H1 (cell line): ENCODE results near the gene TOR4A. TPM values are rescaled to one million over a fixed set of nuclear protein-coding genes. Genes with fewer than 3 reads are reported as not detected.
"Not testable (repeated sequence)": the region's sequence is repeated elsewhere in the genome, so short reads cannot be mapped to it uniquely, and the experiment has no call there.

Experiments used
- CTCF ChIA-PET: fragments of 300-600 bp; sonication (Branson Sonifier 250); formaldehyde crosslinking; loops from one replicate; lab custom pipeline; 2021; ENCODE audit not compliant: partially characterized antibody; lab: Charles Lee
- POLR2A ChIA-PET: fragments of 300-600 bp; sonication (Branson Sonifier 250); formaldehyde crosslinking; loops from one replicate; lab custom pipeline; 2021; ENCODE audit warnings: inconsistent platforms; ENCODE audit not compliant: partially characterized antibody; lab: Charles Lee
- DNase-seq, 2 experiments: peaks; one replicate each; pipeline versions ENCODE4 v3.0.0 to v3.0.0-alpha.2; 2010 to 2022; ENCODE audit warnings: low spot score in 2 of 2, low read depth in 1 of 2, mixed read lengths in 1 of 2
- FAIRE-seq: peaks from 2 replicates; lab custom pipeline; 2011; peaks lifted over from hg19 to GRCh38; lab: Jason Lieb, UNC
- H2AFZ ChIP-seq: 2 replicates; pipeline ENCODE4 v1.8.1; 2012; ENCODE audit warnings: low read length, inconsistent platforms
- H2AK5ac ChIP-seq: 2 replicates; pipeline ENCODE4 v1.6.1; 2013; ENCODE audit warnings: low read depth, low read length
- H2BK120ac ChIP-seq: replicated peaks from 2 replicates; pipeline ENCODE3; 2013; ENCODE audit warnings: low read depth, low read length, inconsistent platforms
- H2BK12ac ChIP-seq: 2 replicates; pipeline ENCODE4 v1.6.1; 2013; ENCODE audit warnings: low read depth, low read length
- H2BK15ac ChIP-seq: 2 replicates; pipeline ENCODE4 v1.6.1; 2013; ENCODE audit warnings: low read length
- H2BK20ac ChIP-seq: 2 replicates; pipeline ENCODE4 v1.6.1; 2013; ENCODE audit warnings: low read length
- H2BK5ac ChIP-seq: 2 replicates; pipeline ENCODE4 v1.6.1; 2013; ENCODE audit warnings: low read depth, low read length
- H3K14ac ChIP-seq: 2 replicates; pipeline ENCODE4 v1.6.1; 2013; ENCODE audit warnings: inconsistent platforms; ENCODE audit not compliant: insufficient read length
- H3K18ac ChIP-seq: 2 replicates; pipeline ENCODE4 v1.6.1; 2013; ENCODE audit warnings: low read length; ENCODE audit errors: extremely low read depth
- H3K23ac ChIP-seq: 2 replicates; pipeline ENCODE4 v1.6.1; 2013; ENCODE audit warnings: inconsistent platforms; ENCODE audit not compliant: insufficient read length
- H3K23me2 ChIP-seq: 2 replicates; pipeline ENCODE4 v1.6.1; 2013; ENCODE audit warnings: low read depth, low read length
- H3K27ac ChIP-seq: 2 replicates; pipeline ENCODE4 v1.6.1; 2011; ENCODE audit warnings: low read depth, low read length, inconsistent platforms
- H3K27me3 ChIP-seq, 4 experiments: replicated peaks in 1 of 4; 1 replicate in 1 of 4; 2 replicates in 3 of 4; pipeline versions ENCODE4 v1.6.1 to v1.8.1; 2011 to 2013; ENCODE audit warnings: low read length in 3 of 4, mild to moderate bottlenecking in 3 of 4, inconsistent platforms in 2 of 4, mixed read lengths in 2 of 4, moderate library complexity in 1 of 4; ENCODE audit not compliant: control insufficient read depth in 3 of 4, insufficient read depth in 3 of 4; ENCODE audit errors: extremely low read depth in 1 of 4
- H3K36me3 ChIP-seq, 4 experiments: 2 replicates each; pipeline versions ENCODE4 v1.6.1 to v1.8.1; 2011 to 2013; ENCODE audit warnings: mild to moderate bottlenecking in 4 of 4, low read length in 3 of 4, moderate library complexity in 2 of 4, control low read depth in 1 of 4, inconsistent platforms in 1 of 4; ENCODE audit not compliant: insufficient read depth in 4 of 4, control insufficient read depth in 2 of 4
- H3K4ac ChIP-seq: replicated peaks from 2 replicates; pipeline ENCODE3; 2013; ENCODE audit warnings: low read length, low read depth, mixed read lengths, inconsistent platforms; ENCODE audit not compliant: insufficient read length
- H3K4me1 ChIP-seq, 4 experiments: replicated peaks in 1 of 4; 1 replicate in 1 of 4; 2 replicates in 3 of 4; pipeline versions ENCODE4 v1.6.1 to v1.8.1; 2011 to 2013; ENCODE audit warnings: low read length in 3 of 4, inconsistent platforms in 2 of 4, mixed read lengths in 1 of 4; ENCODE audit not compliant: insufficient read depth in 4 of 4, control insufficient read depth in 3 of 4
- H3K4me2 ChIP-seq, 2 experiments: 2 replicates each; pipeline versions ENCODE4 v1.6.1 to v1.8.1; 2011 to 2013; ENCODE audit warnings: low read depth in 2 of 2, low read length in 2 of 2, control low read depth in 1 of 2, inconsistent platforms in 1 of 2, mild to moderate bottlenecking in 1 of 2; ENCODE audit not compliant: insufficient read depth in 1 of 2
- H3K4me3 ChIP-seq, 4 experiments: fragments of 200-600, 300-600 bp in 1 of 4; sonication (generic), shearing (Covaris generic), sonication (Bioruptor Twin) in 1 of 4; 2 replicates each; pipeline versions ENCODE4 v1.5.1 to v1.8.1; 2011 to 2016; ENCODE audit warnings: low read length in 4 of 4, low read depth in 3 of 4, control low read depth in 2 of 4, inconsistent platforms in 2 of 4, mild to moderate bottlenecking in 2 of 4, mixed read lengths in 1 of 4, moderate library complexity in 1 of 4; ENCODE audit not compliant: insufficient read depth in 2 of 4; ENCODE audit errors: extremely low read depth in 1 of 4
- H3K56ac ChIP-seq: replicated peaks from 2 replicates; pipeline ENCODE3; 2013; ENCODE audit warnings: low read depth, mild to moderate bottlenecking, mixed read lengths, low read length, inconsistent platforms; ENCODE audit not compliant: insufficient read length
- H3K79me1 ChIP-seq: 2 replicates; pipeline ENCODE4 v1.6.1; 2013; ENCODE audit warnings: low read depth, low read length, control low read depth
- H3K79me2 ChIP-seq, 2 experiments: 2 replicates each; pipeline versions ENCODE4 v1.6.1 to v1.8.1; 2012 to 2013; ENCODE audit warnings: low read length in 2 of 2, mild to moderate bottlenecking in 2 of 2, inconsistent platforms in 1 of 2; ENCODE audit not compliant: insufficient read depth in 2 of 2, control insufficient read depth in 1 of 2
- H3K9ac ChIP-seq, 4 experiments: replicated peaks in 1 of 4; 1 replicate in 1 of 4; 2 replicates in 3 of 4; pipeline versions ENCODE4 v1.6.1 to v1.8.1; 2011 to 2013; ENCODE audit warnings: low read depth in 3 of 4, low read length in 3 of 4, control low read depth in 2 of 4, mild to moderate bottlenecking in 2 of 4, moderate library complexity in 2 of 4, inconsistent platforms in 1 of 4; ENCODE audit errors: extremely low read depth in 1 of 4
- H3K9me3 ChIP-seq, 2 experiments: 2 replicates each; pipeline versions ENCODE4 v1.6.1 to v1.8.1; 2012 to 2013; ENCODE audit warnings: mild to moderate bottlenecking in 2 of 2, moderate library complexity in 2 of 2, control low read depth in 1 of 2, inconsistent platforms in 1 of 2, low read depth in 1 of 2, low read length in 1 of 2, mixed read lengths in 1 of 2; ENCODE audit not compliant: insufficient read depth in 2 of 2
- H4K20me1 ChIP-seq, 2 experiments: replicated peaks in 1 of 2; 2 replicates each; pipeline versions ENCODE3 to v1.8.1; 2011 to 2013; ENCODE audit warnings: inconsistent platforms in 2 of 2, low read length in 2 of 2, mild to moderate bottlenecking in 1 of 2; ENCODE audit not compliant: insufficient read depth in 2 of 2, control insufficient read depth in 1 of 2
- H4K5ac ChIP-seq: 2 replicates; pipeline ENCODE4 v1.6.1; 2013; ENCODE audit warnings: low read length, low read depth, mixed read lengths, inconsistent platforms; ENCODE audit not compliant: insufficient read length
- H4K8ac ChIP-seq: 2 replicates; pipeline ENCODE4 v1.8.0; 2013; ENCODE audit warnings: mild to moderate bottlenecking, moderate library complexity, low read length, inconsistent platforms; ENCODE audit not compliant: insufficient read depth; ENCODE audit errors: extremely low read depth
- H4K91ac ChIP-seq: replicated peaks from 2 replicates; pipeline ENCODE3; 2013; ENCODE audit warnings: low read length, mixed read lengths, inconsistent platforms; ENCODE audit not compliant: insufficient read length
- EGR1 ChIP-seq: IDR thresholded peaks from 2 replicates; pipeline ENCODE4 v1.6.1; 2011; ENCODE audit warnings: low read depth, low read length, borderline replicate concordance
- POU5F1 ChIP-seq: IDR thresholded peaks from 2 replicates; pipeline ENCODE4 v1.6.1; 2011; ENCODE audit warnings: low read depth, mild to moderate bottlenecking, low read length, moderate library complexity
- SIX5 ChIP-seq: IDR thresholded peaks from 2 replicates; pipeline ENCODE4 v1.6.1; 2011; ENCODE audit warnings: mild to moderate bottlenecking, low read depth, low read length
- WGBS, 2 experiments: shearing (Covaris generic) in 1 of 2; methylation state at CpG; one replicate each; pipeline versions ENCODE4 v1.1.6 to v1.1.7; 2013 to 2015; ENCODE audit warnings: low lambda C conversion rate in 2 of 2, mixed read lengths in 2 of 2, inconsistent platforms in 1 of 2, low coverage in 1 of 2, missing lambda C conversion rate in 1 of 2; ENCODE audit not compliant: insufficient replicate concordance in 2 of 2, insufficient coverage in 1 of 2, insufficient read length in 1 of 2; ENCODE audit errors: extremely low coverage in 1 of 2, missing lambda C conversion rate in 1 of 2; 5-methylcytosine and 5-hydroxymethylcytosine counted together
- polyA plus RNA-seq, 7 experiments: library from polyadenylated mRNA; depleted of rRNA in 3 of 7; stranded (reverse) in 5 of 7; unstranded in 2 of 7; fragments of >200 nt in 5 of 7; fragments of 200-250 nt in 2 of 7; gene quantifications; 1 replicate in 5 of 7; 2 replicates in 1 of 7; 4 replicates in 1 of 7; pipeline versions ENCODE4 v1.2.1 to v1.2.3, GENCODE V29; 2011 to 2013; ENCODE audit warnings: missing spikeins in 2 of 7, mixed read lengths in 2 of 7
- total RNA-seq: library from RNA; stranded (reverse); fragmentation: NEBNext Ultra II Directional; extraction: Animal tissue kit (Norgen Biotek cat#: 25700); gene quantifications from 2 replicates; pipeline ENCODE4 v1.2.1, GENCODE V29; 2021
- TF ChIP-seq, protein P1 (sequence below): IDR thresholded peaks from 2 replicates; pipeline ENCODE4 v1.6.1; 2012; ENCODE audit warnings: low read length, inconsistent platforms

Gene TOR4A
- total and polyA plus RNA-seq, 2 of the 8 experiments (the other 6 are each of a cell fraction or from before 2014, with no cell fraction given) = 8.4 to 9.3 TPM

- TF ChIP-seq EGR1 (no peak), SIX5 (no peak), POU5F1 (no peak)
- TF ChIP-seq, protein P1, sequence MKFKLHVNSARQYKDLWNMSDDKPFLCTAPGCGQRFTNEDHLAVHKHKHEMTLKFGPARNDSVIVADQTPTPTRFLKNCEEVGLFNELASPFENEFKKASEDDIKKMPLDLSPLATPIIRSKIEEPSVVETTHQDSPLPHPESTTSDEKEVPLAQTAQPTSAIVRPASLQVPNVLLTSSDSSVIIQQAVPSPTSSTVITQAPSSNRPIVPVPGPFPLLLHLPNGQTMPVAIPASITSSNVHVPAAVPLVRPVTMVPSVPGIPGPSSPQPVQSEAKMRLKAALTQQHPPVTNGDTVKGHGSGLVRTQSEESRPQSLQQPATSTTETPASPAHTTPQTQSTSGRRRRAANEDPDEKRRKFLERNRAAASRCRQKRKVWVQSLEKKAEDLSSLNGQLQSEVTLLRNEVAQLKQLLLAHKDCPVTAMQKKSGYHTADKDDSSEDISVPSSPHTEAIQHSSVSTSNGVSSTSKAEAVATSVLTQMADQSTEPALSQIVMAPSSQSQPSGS = no peak
- TF ChIP-seq, all 59 proteins: peak for 0
Measured at GRCh38 chr9:137237759-137238726, 39.5 kb upstream of the TOR4A start (continued).

- Histone ChIP-seq H3K9ac (peak overlapping the region in 2 of 4 experiments; percentile 56 to 59; a peak in 2 of 7 replicates), H3K79me2 (peaks cover 0 to 20% of the 10 kb centered on the region in 2 experiments; a peak in 2 of 4 replicates), H3K4me2 (peak overlapping the region; percentile 49 to 75), H3K36me3 (peaks cover 6 to 18% (median 15%) of the 10 kb centered on the region in 4 experiments; a peak in 7 of 8 replicates), H3K4me3 (peak overlapping the region; percentile 64 to 83 (median 70)), H3K4me1 (peaks cover 0 to 25% (median 17%) of the 10 kb centered on the region in 4 experiments; a peak in 6 of 7 replicates), H4K20me1 (peaks cover 22 to 23% of the 10 kb centered on the region in 2 experiments), H3K56ac (peak overlapping the region; percentile 77)
- not testable (repeated sequence) for H2BK5ac ChIP-seq, DNase-seq, H2BK12ac ChIP-seq, H2AK5ac ChIP-seq, FAIRE-seq, H3K79me1 ChIP-seq, H3K14ac ChIP-seq, H2BK20ac ChIP-seq, H4K91ac ChIP-seq, H3K4ac ChIP-seq, H2AFZ ChIP-seq, H3K23ac ChIP-seq, H3K23me2 ChIP-seq, H2BK120ac ChIP-seq, H4K8ac ChIP-seq, H3K27me3 ChIP-seq, H3K18ac ChIP-seq, H2BK15ac ChIP-seq, H4K5ac ChIP-seq, H3K27ac ChIP-seq, H3K9me3 ChIP-seq
- ChIA-PET CTCF (interaction anchor here (0.6 to 9.1 kb wide), 9 partner anchors 14 to 101 kb away, joined by 3 to 113 read pairs (median 4); partner anchors contain the start of genes CYSRT1, RNF208 and RNF224), POLR2A (interaction anchor here (0.6 to 69.9 kb wide), 12 partner anchors 5 to 215 kb away, joined by 3 to 1462 read pairs (median 5); partner anchors contain the start of genes CYSRT1, LRRC26, NDOR1 and NELFB)
- 39% methylated on average over 17 of the region's 27 CpGs; no CpG with 5 or more reads in 1 of the 2 experiments for WGBS, 2 experiments
Measured at GRCh38 chr9:137239541-137240200, 37.9 kb upstream of the TOR4A start.
